MM.1S (cell line): Measurements from ENCODE around the gene METTL16.

Experiments
- DNase-seq: peaks from one replicate; pipeline ENCODE4 v3.0.0-alpha.2; 2015
- H2AFZ ChIP-seq: fragments of 300-600 bp; sonication (generic); 2 replicates; pipeline ENCODE4 v1.6.0; 2016; ENCODE audit warnings: antibody characterized with exemption, low read length
- H3F3A ChIP-seq: fragments of 300-600 bp; sonication (generic); 2 replicates; pipeline ENCODE4 v1.6.1; 2016; ENCODE audit warnings: mild to moderate bottlenecking, antibody characterized with exemption, low read length, moderate library complexity, mixed read lengths; ENCODE audit not compliant: insufficient read depth
- H3K27ac ChIP-seq: fragments of 300-600 bp; sonication (generic); 2 replicates; pipeline ENCODE4 v1.5.1; 2016; ENCODE audit warnings: mild to moderate bottlenecking, low read length
- H3K27me3 ChIP-seq: fragments of 300-600 bp; sonication (generic); replicated peaks from 2 replicates; pipeline ENCODE4 v1.6.0; 2016; ENCODE audit warnings: low read length; ENCODE audit not compliant: insufficient read depth
- H3K36me3 ChIP-seq: fragments of 300-600 bp; sonication (generic); replicated peaks from 2 replicates; pipeline ENCODE4 v1.6.1; 2016; ENCODE audit warnings: mild to moderate bottlenecking, low read length, mixed read lengths; ENCODE audit not compliant: insufficient read depth
- H3K4me1 ChIP-seq: fragments of 300-600 bp; sonication (generic); 2 replicates; pipeline ENCODE4 v1.6.1; 2016; ENCODE audit warnings: low read length, mixed read lengths
- H3K4me2 ChIP-seq: fragments of 300-600 bp; sonication (generic); 2 replicates; pipeline ENCODE4 v1.6.0; 2016; ENCODE audit warnings: low read depth, low read length
- H3K4me3 ChIP-seq: fragments of 300-600 bp; sonication (generic); 2 replicates; pipeline ENCODE4 v1.5.1; 2016; ENCODE audit warnings: low read length, mixed read lengths
- H3K79me2 ChIP-seq: fragments of 300-600 bp; sonication (generic); 2 replicates; pipeline ENCODE4 v1.6.1; 2016; ENCODE audit warnings: mixed run types, low read length, mixed read lengths
- H3K9ac ChIP-seq: fragments of 300-600 bp; sonication (generic); 2 replicates; pipeline ENCODE4 v1.6.1; 2016; ENCODE audit warnings: low read length, mixed read lengths
- H3K9me2 ChIP-seq: fragments of 300-600 bp; sonication (generic); replicated peaks from 2 replicates; pipeline ENCODE4 v1.6.1; 2016; ENCODE audit warnings: mild to moderate bottlenecking, low read length, mixed read lengths; ENCODE audit not compliant: insufficient read depth
- H3K9me3 ChIP-seq: fragments of 300-600 bp; sonication (generic); replicated peaks from 2 replicates; pipeline ENCODE4 v1.6.1; 2016; ENCODE audit warnings: mild to moderate bottlenecking, low read length, mixed read lengths; ENCODE audit not compliant: insufficient read depth
- H4K20me1 ChIP-seq: fragments of 300-600 bp; sonication (generic); 2 replicates; pipeline ENCODE4 v1.6.1; 2016; ENCODE audit warnings: mild to moderate bottlenecking, low read length, moderate library complexity, mixed read lengths; ENCODE audit not compliant: insufficient read depth
- EZH2 ChIP-seq: fragments of 300-600 bp; sonication (generic); optimal IDR thresholded peaks from 2 replicates; pipeline ENCODE3; 2017; ENCODE audit warnings: low read depth, mild to moderate bottlenecking, antibody characterized with exemption, low read length, mixed read lengths
- EZH2phosphoT487 ChIP-seq: fragments of 300-600 bp; sonication (generic); IDR thresholded peaks from 2 replicates; pipeline ENCODE4 v1.6.1; 2018; ENCODE audit warnings: antibody characterized with exemption, low read length
- TF ChIP-seq, protein P1 (sequence below): fragments of 300-600 bp; sonication (generic); IDR thresholded peaks from 2 replicates; pipeline ENCODE4 v1.5.1; 2016; ENCODE audit warnings: antibody characterized with exemption, low read length, mixed read lengths

Gene METTL16

DNA sequence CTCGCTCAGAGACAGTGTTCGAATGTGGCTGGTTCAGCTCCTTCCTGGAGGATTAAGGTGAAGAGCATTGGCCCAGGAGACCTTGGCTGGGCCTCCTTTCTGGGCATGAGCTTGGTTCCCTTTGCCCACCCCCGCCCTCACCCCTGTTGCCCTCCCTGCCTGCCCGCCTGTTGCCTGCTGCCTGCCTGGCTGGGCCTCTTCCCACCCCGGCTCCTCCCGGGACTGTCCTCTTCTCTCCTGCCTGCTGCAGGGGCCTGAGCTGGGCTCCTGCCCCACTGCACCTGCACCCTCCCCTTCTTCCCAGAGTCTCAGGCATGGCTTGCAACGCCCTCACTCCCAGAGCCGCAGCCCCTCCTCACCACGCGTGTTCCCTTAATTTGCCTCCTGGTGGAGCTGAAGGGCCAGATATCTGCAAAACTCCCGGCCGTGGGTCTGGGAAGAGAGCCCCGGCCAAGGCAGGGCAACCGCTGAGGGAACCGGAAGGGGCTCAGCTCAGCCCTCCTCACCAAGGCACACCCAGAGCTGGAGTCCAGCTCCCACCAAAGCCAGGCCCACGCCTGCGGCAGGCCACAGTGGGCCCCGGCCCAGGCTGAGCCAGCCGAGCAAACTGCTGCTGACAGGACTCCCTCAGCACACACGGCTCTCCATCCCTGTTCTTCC is 142.0 kb downstream of the METTL16 start:
- Histone ChIP-seq H3K9ac (no peak overlapping the region), H3K9me2 (no peaks in the 10 kb centered on the region), H3K4me1 (no peaks in the 10 kb centered on the region), H3K9me3 (no peaks in the 10 kb centered on the region), H2AFZ (no peak overlapping the region), H3K4me3 (no peak overlapping the region), H3K4me2 (no peak overlapping the region), H3K27me3 (no peaks in the 10 kb centered on the region), H4K20me1 (no peaks in the 10 kb centered on the region), H3K27ac (no peak overlapping the region), H3F3A (no peaks in the 10 kb centered on the region), H3K36me3 (no peaks in the 10 kb centered on the region), H3K79me2 (no peaks in the 10 kb centered on the region)
- no peak for DNase-seq
- TF ChIP-seq EZH2phosphoT487: no peak
- no peak for TF ChIP-seq EZH2
- TF ChIP-seq, protein P1, sequence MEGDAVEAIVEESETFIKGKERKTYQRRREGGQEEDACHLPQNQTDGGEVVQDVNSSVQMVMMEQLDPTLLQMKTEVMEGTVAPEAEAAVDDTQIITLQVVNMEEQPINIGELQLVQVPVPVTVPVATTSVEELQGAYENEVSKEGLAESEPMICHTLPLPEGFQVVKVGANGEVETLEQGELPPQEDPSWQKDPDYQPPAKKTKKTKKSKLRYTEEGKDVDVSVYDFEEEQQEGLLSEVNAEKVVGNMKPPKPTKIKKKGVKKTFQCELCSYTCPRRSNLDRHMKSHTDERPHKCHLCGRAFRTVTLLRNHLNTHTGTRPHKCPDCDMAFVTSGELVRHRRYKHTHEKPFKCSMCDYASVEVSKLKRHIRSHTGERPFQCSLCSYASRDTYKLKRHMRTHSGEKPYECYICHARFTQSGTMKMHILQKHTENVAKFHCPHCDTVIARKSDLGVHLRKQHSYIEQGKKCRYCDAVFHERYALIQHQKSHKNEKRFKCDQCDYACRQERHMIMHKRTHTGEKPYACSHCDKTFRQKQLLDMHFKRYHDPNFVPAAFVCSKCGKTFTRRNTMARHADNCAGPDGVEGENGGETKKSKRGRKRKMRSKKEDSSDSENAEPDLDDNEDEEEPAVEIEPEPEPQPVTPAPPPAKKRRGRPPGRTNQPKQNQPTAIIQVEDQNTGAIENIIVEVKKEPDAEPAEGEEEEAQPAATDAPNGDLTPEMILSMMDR: no peak

DNA sequence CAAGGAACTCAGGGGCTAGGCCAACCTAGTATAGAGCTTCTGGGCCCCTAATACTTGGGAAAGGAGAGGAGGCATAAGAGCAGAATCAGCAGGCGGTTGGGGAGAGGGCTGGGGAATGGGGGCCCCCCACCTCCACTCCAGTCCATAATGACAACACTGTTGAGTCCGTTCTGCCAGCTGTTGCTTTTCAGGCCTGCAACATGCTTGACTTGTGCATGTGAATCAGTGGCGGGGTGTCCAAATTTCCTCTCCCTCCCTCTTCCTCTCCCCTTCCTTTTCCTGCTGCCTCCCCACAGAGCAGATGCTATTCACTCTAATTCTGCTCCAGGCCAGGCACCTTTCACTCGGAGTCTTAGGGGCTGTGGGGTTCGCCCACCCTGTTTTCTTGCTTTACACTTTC is 142.6 kb downstream of the METTL16 start:
- Histone ChIP-seq H3K9me2 (no peaks in the 10 kb centered on the region), H3K79me2 (no peaks in the 10 kb centered on the region), H3K4me2 (no peak overlapping the region), H3K9ac (no peak overlapping the region), H3F3A (no peaks in the 10 kb centered on the region), H3K36me3 (no peaks in the 10 kb centered on the region), H3K4me1 (no peaks in the 10 kb centered on the region), H3K27me3 (no peaks in the 10 kb centered on the region), H4K20me1 (no peaks in the 10 kb centered on the region), H2AFZ (no peak overlapping the region), H3K9me3 (no peaks in the 10 kb centered on the region), H3K4me3 (no peak overlapping the region), H3K27ac (no peak overlapping the region)
- no peak for DNase-seq
- TF ChIP-seq EZH2phosphoT487: no peak
- TF ChIP-seq, protein P1: no peak
- TF ChIP-seq EZH2: no peak

DNA sequence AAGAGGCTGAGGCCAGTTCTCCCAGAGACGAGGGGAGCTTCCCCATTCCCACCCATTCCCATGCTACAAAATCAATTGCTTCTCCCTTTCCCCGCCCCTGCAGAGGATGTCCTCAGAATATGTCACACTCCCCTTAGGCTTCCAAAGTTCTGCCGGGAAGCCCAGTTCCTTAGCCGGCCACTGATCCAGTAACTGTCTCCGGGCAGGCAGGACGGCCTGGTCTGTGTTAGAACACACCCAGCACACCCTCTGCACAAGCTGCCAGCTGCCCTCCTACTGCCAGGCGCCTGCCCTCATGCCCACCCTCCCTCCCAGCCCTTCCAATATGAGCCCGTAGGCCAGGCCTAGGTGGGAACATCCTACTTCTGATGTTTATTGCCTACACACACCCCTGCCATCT is 143.3 kb downstream of the METTL16 start:
- Histone ChIP-seq H3K9me2 (no peaks in the 10 kb centered on the region), H3K79me2 (no peaks in the 10 kb centered on the region), H3K9ac (no peak overlapping the region), H2AFZ (no peak overlapping the region), H3K4me3 (no peak overlapping the region), H3K27me3 (no peaks in the 10 kb centered on the region), H3K4me1 (no peaks in the 10 kb centered on the region), H3K27ac (no peak overlapping the region), H3K36me3 (no peaks in the 10 kb centered on the region), H4K20me1 (no peaks in the 10 kb centered on the region), H3K9me3 (no peaks in the 10 kb centered on the region), H3K4me2 (no peak overlapping the region), H3F3A (no peaks in the 10 kb centered on the region)
- TF ChIP-seq EZH2 (no peak), EZH2phosphoT487 (no peak)
- TF ChIP-seq, protein P1: no peak
- DNase-seq: no peak
